Measurements from ENCODE around the gene PIK3CD.

PIK3CD gene

DNA sequence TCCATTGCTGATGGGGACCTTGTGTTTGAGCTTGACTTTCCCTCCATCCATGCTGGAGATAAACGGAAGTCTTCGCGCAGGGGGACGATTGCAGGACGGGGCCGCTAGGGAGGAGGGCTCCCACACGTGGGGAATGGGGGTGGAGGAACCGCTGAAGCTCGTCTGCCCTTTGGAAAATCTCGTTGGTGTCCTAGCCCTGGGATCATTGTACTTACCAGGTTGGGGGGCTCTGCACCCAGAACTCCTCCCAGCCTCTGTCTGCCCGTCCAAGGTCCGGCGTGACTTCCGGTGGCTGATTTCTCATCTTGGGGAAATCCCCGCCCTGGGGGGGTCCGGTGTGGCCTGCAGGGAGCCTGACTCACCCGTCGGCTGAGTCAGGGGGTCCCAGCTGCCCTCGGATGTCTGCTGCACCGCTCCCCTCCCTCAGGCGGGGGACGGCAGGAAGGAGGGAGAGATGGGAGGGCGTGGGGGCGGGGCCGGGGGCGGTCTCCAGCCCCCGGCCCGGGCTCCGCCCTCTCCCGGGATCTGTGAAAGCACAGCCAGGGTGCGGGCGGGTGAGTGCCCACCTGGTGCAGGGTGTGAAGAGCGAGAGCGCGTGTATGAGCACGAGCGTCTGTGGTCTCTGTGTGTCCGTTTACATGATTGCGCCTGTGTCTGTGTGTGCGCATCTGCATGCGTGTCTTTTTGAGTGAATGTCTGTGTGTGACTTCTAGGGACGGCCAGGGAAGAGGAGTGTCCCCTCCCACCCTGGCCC is 35.8 kb downstream of the PIK3CD start:
- TF ChIP-seq, protein P1, sequence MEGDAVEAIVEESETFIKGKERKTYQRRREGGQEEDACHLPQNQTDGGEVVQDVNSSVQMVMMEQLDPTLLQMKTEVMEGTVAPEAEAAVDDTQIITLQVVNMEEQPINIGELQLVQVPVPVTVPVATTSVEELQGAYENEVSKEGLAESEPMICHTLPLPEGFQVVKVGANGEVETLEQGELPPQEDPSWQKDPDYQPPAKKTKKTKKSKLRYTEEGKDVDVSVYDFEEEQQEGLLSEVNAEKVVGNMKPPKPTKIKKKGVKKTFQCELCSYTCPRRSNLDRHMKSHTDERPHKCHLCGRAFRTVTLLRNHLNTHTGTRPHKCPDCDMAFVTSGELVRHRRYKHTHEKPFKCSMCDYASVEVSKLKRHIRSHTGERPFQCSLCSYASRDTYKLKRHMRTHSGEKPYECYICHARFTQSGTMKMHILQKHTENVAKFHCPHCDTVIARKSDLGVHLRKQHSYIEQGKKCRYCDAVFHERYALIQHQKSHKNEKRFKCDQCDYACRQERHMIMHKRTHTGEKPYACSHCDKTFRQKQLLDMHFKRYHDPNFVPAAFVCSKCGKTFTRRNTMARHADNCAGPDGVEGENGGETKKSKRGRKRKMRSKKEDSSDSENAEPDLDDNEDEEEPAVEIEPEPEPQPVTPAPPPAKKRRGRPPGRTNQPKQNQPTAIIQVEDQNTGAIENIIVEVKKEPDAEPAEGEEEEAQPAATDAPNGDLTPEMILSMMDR (IDR thresholded peaks at IDR 0.05; ENCODE audit: extremely low read depth, insufficient read depth, missing control alignments), result no peak
- DNase-seq (ENCODE audit: low spot score), result peak; percentile 72
- in situ Hi-C loops (cut with MboI; ENCODE audit: low pct_unique_long_range_greater_than_20kb, low sequenced_read_pairs, unreplicated experiment), result no loop called here

DNA sequence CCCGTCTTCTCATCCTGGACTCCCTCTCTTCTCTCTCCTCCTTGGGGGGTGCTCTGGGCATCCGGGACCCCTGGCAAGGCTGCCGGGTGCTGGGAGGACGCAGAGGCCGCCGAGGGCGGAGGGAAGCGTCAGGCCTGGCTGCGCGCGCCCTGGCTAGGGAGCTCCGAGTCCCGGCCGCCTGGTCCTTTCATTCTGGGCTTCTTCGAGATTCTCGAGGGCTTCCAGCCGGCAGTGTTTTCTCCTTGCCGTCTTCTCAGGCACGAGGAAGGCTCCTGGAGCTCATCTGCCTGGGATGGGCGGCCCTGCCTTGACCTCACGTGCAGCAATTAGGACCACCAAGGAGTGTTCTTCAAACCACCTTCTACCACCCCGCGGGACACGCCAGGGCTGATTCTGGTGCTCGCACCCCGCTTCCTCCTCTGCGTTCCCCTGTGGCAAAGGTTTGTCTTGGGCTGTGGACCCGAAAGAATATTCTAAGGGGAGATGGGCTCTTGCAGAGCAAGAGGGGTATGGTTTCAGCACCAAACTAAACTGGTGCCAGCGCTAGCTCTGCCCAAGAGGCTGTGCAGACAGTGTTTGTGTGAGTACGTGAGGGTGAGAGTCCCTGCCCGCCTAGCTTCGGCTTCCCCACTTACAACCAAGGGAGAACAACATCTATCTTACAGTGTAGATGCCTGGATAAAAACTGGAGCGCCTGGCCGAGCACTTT is 36.5 kb downstream of the PIK3CD start:
- no peak for DNase-seq (ENCODE audit: low spot score)
- in situ Hi-C loops (cut with MboI; ENCODE audit: low pct_unique_long_range_greater_than_20kb, low sequenced_read_pairs, unreplicated experiment), result no loop called here
- TF ChIP-seq, protein P1 (IDR thresholded peaks at IDR 0.05; ENCODE audit: extremely low read depth, insufficient read depth, missing control alignments), result no peak

DNA sequence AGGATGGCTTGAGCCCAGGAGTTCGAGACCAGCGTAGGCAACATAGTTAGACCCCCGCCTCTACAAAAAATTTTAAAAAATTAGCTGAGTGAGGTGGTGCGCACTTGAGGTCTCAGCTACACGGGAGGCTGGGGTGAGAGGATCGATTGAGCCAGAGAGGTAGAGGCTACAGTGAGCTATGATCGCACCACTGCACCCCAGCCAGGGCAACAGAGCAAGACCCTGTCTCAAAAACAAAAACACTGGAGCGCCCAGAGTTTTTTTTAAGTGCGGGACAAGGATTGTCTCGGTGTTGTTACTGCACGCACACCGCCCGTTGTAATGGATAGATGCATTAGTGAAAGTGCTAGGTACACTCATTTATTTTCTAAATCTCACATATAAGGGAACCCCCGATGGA is 37.1 kb downstream of the PIK3CD start:
- DNase-seq (ENCODE audit: low spot score), result no peak

DNA sequence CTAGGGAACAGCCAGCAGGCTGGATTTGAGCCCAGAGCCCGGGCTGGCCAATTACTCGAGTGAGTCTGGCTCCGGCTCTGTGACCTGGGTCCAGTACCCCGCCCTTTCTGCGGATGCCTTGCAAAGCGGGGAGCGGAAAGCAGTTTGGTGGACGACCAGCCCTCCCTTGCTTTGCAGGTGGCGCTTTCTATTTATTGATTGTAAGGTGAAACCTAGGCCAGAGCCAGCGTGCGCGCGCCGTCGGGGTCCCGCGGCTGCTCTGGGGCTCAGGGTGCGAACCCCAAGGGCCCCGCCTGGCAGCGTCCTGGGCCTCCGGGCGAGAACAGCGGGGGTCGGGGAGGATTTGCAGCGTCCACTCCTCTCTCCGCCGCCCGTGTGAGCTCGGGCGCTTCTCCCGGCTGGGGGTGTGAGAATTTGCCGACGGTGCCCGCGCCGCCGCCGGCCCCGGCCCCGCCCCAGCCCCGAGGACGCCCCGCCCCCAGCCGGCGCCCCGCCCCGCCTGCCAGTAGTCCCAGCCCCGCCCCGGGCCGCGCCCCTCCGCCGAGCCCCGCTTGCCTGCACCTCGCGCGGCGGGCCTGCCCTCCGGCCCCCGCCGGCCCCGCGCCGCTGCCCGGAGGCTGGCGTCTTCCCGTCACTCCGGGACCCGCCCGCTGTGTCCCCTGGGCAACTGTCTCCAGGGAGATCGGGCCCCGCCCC is 37.6 kb downstream of the PIK3CD start:
- in situ Hi-C loops (cut with MboI; ENCODE audit: low pct_unique_long_range_greater_than_20kb, low sequenced_read_pairs, unreplicated experiment), result no loop called here
- TF ChIP-seq, protein P1 (IDR thresholded peaks at IDR 0.05; ENCODE audit: extremely low read depth, insufficient read depth, missing control alignments), result no peak
- peak; percentile 94 for DNase-seq (ENCODE audit: low spot score)

More for the DNA sequence above, 37.1 kb downstream of the PIK3CD start:
- TF ChIP-seq, protein P1 (IDR thresholded peaks at IDR 0.05; ENCODE audit: extremely low read depth, insufficient read depth, missing control alignments), result no peak
- in situ Hi-C loops (cut with MboI; ENCODE audit: low pct_unique_long_range_greater_than_20kb, low sequenced_read_pairs, unreplicated experiment), result no loop called here

DNA sequence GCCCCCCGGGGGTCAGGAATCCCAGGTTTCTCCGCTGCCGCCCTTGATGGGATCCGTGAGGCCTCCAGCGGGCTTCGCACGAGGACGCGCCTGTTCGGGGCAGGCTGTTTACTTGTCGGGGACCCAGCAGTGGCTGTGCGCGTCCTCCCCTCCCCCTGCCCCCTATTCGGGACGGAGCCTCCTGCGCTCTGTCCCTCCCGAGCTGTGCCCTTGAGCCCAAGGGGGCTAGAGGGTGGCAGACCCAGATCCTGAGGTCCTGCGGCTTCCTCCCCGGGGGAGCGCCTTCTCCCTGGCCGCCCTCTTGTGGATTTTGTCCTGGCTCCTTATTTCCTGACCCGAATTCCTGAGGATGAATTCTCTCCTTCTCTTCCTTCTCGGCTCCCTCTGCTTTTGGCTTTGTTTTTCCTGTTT is 38.4 kb downstream of the PIK3CD start:
- TF ChIP-seq, protein P1 (IDR thresholded peaks at IDR 0.05; ENCODE audit: extremely low read depth, insufficient read depth, missing control alignments), result no peak
- DNase-seq (ENCODE audit: low spot score), result no peak
- in situ Hi-C loops (cut with MboI; ENCODE audit: low pct_unique_long_range_greater_than_20kb, low sequenced_read_pairs, unreplicated experiment), result no loop called here

DNA sequence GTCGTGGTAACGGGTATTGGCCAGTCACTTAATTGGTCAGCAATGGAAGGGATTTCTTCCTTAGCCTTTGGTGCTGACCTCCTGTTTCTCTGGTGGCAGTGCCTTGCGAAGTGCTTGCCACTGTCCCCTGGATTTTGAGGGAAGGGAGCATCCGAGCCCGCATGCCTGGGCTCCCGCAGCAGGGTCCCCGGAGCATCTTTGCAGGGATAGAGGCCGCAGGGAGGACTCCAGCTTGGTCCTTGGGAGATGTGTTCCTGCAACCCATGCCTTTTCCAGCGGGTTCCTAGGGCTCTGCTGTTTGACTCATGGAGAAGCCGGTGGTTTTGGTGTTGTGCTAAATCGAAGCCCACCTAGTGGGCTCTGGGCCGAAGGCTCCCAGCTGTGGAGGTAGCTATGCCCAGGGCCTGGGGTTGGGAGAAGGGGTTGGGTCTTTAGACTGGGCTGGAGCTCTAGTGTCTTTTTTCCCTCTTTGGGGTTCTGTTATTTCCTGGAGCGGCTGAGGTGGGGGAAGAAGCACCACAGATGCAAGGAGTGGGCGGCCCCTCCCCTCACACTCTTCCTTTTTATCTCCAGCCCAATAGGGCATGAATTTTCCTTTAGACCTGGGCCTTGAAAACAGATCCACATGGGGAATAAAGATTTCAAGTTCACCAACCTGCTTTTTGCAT is 39.0 kb downstream of the PIK3CD start:
- DNase-seq (ENCODE audit: low spot score), result no peak
- in situ Hi-C loops (cut with MboI; ENCODE audit: low pct_unique_long_range_greater_than_20kb, low sequenced_read_pairs, unreplicated experiment), result no loop called here
- TF ChIP-seq, protein P1 (IDR thresholded peaks at IDR 0.05; ENCODE audit: extremely low read depth, insufficient read depth, missing control alignments), result no peak

All from GM13977 (cell line).